ENCODE data around the gene INPP5K. TPM values are rescaled to one million over a fixed set of nuclear protein-coding genes. Genes with fewer than 3 reads are reported as not detected.

INPP5K gene
- total and polyA plus RNA-seq, 9 donors, result 23.0 to 39.1 (median 28.3) TPM

DNA sequence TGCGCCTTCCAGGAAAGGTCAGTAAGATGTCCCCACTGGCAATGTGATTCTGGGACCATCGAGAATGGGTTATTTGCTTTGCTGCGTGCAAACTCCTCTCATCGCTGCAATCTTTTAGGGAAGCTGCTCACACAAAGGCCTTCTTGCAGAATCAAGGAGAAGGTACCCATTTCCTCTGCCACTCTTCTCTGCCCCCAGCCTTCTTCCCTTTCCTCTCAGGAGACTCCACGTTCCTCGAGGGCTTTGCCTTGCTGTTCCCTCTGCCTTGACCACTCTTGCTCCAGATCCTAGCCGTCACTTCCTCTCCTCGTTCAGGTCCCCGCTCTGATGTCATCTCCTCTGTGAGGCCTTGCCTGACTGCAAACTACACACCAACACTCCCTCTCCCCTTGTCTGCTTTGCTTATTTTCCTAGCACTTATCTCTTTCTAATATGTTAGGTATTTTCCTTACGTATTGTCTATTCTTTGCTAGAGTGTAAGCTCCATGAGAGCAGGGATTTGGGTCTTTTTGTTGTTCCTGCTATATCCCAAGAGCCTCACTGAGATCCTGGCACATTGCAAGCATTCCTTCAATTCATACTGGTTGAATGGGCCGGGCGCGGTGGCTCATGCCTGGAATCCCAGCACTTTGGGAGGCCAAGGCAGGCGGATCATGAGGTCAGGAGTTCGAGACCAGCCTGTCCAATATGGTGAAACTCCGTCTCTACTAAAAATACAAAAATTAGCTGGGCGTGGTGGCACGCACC, 55.0 kb downstream of the INPP5K start:
- intact Hi-C loops (cut with DNase I), result no loop called here
- peaks cover 3% of the 10 kb centered on the region for H3K4me1 ChIP-seq (ENCODE audit: insufficient read depth)
- no peak for DNase-seq
- no peaks in the 10 kb centered on the region for H3K36me3 ChIP-seq
- H3K4me3 ChIP-seq, result no peak overlapping the region
- TF ChIP-seq EP300 (IDR thresholded peaks at IDR 0.05), result no peak
- H3K27me3 ChIP-seq, result no peaks in the 10 kb centered on the region
- 90 to 92% (median 91%) methylated on average over 18 of the region's 18 CpGs for WGBS, 3 donors
- no peaks in the 10 kb centered on the region for H3K9me3 ChIP-seq
- H3K27ac ChIP-seq, result no peak overlapping the region

DNA sequence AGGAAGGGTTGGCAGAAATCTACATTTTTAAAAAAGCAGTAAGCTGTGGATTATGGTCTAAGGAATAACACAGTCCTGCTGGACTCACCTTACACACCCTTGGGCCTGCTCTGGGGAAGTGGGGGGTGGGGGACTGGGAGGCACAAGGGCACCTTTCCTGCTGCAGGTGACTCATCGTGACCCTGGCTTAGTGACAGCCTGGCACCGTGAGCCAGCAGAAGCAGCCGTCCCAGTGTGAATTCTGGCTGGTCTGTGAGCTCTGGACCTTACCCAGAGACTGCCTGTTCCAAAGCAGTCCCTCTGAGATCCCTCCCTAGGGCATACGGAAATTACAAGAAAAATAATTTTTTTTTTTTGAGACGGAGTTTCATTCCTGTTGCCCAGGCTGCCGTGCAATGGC, 56.2 kb downstream of the INPP5K start:
- intact Hi-C loops (cut with DNase I), result no loop called here
- H3K27ac ChIP-seq, result no peak overlapping the region
- peak in 2 of 5 donors; percentile 48 to 55 for DNase-seq
- H3K9me3 ChIP-seq, result no peaks in the 10 kb centered on the region
- WGBS, 3 donors, result 14 to 31% (median 25%) methylated on average over 6 of the region's 6 CpGs
- TF ChIP-seq POLR2A (IDR thresholded peaks at IDR 0.05) (no peak), EP300 (IDR thresholded peaks at IDR 0.05) (no peak)
- TF ChIP-seq, protein P1, sequence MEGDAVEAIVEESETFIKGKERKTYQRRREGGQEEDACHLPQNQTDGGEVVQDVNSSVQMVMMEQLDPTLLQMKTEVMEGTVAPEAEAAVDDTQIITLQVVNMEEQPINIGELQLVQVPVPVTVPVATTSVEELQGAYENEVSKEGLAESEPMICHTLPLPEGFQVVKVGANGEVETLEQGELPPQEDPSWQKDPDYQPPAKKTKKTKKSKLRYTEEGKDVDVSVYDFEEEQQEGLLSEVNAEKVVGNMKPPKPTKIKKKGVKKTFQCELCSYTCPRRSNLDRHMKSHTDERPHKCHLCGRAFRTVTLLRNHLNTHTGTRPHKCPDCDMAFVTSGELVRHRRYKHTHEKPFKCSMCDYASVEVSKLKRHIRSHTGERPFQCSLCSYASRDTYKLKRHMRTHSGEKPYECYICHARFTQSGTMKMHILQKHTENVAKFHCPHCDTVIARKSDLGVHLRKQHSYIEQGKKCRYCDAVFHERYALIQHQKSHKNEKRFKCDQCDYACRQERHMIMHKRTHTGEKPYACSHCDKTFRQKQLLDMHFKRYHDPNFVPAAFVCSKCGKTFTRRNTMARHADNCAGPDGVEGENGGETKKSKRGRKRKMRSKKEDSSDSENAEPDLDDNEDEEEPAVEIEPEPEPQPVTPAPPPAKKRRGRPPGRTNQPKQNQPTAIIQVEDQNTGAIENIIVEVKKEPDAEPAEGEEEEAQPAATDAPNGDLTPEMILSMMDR (IDR thresholded peaks at IDR 0.05), result no peak
- no peaks in the 10 kb centered on the region for H3K36me3 ChIP-seq
- no peak overlapping the region for H3K4me3 ChIP-seq
- peaks cover 3% of the 10 kb centered on the region for H3K4me1 ChIP-seq (ENCODE audit: insufficient read depth)
- H3K27me3 ChIP-seq, result no peaks in the 10 kb centered on the region

DNA sequence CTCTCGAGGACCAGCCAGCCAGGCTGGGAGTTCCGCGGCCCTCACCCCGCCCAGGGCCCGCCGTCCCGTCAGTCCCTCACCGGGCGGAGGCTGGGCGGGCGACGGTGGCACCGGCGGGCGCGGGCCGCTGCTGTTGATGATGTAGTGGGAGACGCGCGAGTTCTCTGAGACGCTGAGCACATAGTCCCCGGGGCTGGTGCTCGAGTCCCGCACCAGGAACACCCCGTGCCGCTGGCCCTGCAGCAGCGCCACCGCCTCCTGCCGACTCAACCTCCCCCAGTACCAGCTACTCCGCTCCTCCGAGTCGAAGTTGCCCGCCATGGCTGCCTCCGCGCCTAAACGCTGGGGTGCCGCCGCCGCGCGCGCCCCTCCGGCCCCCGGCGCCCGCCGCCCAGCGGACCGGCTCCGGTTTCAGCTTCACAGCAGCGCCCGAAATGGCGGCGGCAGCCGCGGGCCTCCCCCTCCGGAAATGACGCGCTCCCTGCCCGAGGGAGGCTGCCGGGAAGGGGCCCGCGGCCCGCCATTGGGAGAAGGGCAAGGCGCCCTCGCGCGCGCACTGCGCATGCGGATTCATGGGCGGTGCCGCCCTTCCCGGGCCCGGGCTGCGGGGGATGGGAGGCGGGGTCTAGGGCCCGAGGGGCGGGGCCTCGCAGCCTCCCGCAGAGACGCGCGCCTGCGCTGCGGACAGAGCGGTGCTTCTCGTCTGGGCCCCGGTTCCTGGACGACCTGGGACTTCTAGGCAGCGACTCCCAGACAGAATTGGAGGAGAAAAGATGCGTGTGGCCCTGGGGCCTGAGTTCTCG, 60.4 kb downstream of the INPP5K start, which contains the start of gene CRK:
CRK (minus strand) TSS at position 436 of the 803 bp plus-strand sequence; CDS start at position 321, 115 bp downstream.
- DNase-seq, result peak; percentile 96 to 99 (median 98)
- intact Hi-C loops (cut with DNase I), result loop anchor here in 2 of 4 donors (10.0 kb wide), 3 partner anchors 51 to 91 kb away; partner anchors contain the start of genes INPP5K (in 1 of the 2) and YWHAE (in 1 of the 2)
- Histone ChIP-seq H3K36me3 (no peaks in the 10 kb centered on the region), H3K4me3 (peak within 1 kb of the TSS; percentile 72), H3K9me3 (no peaks in the 10 kb centered on the region), H3K27ac (peak within 1 kb of the TSS; percentile 84 to 93), H3K4me1 (ENCODE audit: insufficient read depth) (peaks cover 9% of the 10 kb centered on the region), H3K27me3 (no peaks in the 10 kb centered on the region)
- 0 to 1% (median 1%) methylated on average over 45 to 93 of the region's 93 CpGs for WGBS, 3 donors
- TF ChIP-seq, protein P1 (IDR thresholded peaks at IDR 0.05), result peak in 2 of 3 donors; percentile 24 to 28
- TF ChIP-seq EP300 (IDR thresholded peaks at IDR 0.05) (peak; percentile 63), POLR2A (IDR thresholded peaks at IDR 0.05) (peak; percentile 97)

DNA sequence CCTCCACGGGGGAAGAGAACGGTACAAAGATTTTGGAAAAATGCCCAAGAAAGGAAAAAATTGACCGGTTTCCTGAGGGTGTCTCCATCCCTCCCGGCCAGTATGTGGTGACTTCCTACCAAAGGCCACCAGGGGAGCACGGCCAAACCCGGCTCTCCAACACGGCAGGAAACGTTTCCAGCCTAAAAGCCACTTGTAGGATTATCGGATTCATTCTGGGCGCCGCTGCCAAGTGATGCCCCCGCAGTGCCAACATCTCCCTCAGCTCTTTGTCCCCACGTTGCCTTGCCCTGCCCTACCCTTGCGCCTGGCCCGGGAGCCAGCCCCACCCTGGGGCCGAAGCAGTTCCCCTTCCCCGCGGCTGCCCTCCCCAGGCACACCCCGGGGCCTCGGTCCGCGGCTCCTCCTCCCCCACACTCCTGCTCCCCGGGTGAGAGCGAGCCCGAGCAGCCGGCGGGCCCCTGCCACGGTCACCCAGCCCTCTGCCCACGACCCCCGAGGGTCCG, 61.1 kb downstream of the INPP5K start:
- intact Hi-C loops (cut with DNase I), result loop anchor here in 2 of 4 donors (10.0 kb wide), 3 partner anchors 51 to 91 kb away; partner anchors contain the start of genes INPP5K (in 1 of the 2) and YWHAE (in 1 of the 2)
- DNase-seq, result peak; percentile 39 to 74 (median 66)
- Histone ChIP-seq H3K36me3 (no peaks in the 10 kb centered on the region), H3K4me1 (ENCODE audit: insufficient read depth) (peaks cover 9% of the 10 kb centered on the region), H3K9me3 (no peaks in the 10 kb centered on the region), H3K27ac (peak overlapping the region; percentile 84 to 93), H3K4me3 (peak overlapping the region; percentile 72), H3K27me3 (no peaks in the 10 kb centered on the region)
- TF ChIP-seq, protein P1 (IDR thresholded peaks at IDR 0.05), result peak; percentile 9 to 62 (median 48)
- TF ChIP-seq POLR2A (IDR thresholded peaks at IDR 0.05), result no peak
- TF ChIP-seq EP300 (IDR thresholded peaks at IDR 0.05), result no peak
- 0 to 1% (median 1%) methylated on average over 15 to 31 of the region's 31 CpGs for WGBS, 3 donors
